Fibroblast of the aortic adventitia (primary cell): ENCODE data around the gene TUBD1. TPM values are rescaled to one million over a fixed set of nuclear protein-coding genes. Genes with fewer than 3 reads are reported as not detected.
"Not testable (repeated sequence)": the region's sequence is repeated elsewhere in the genome, so short reads cannot be mapped to it uniquely, and the experiment has no call there.

Experiments used
- DNase-seq: peaks from one replicate; pipeline ENCODE4 v3.0.0-alpha.2; 2010; ENCODE audit warnings: low read depth
- H3K4me3 ChIP-seq: 2 replicates; pipeline ENCODE4 v1.5.1; 2011; ENCODE audit warnings: low read depth, mild to moderate bottlenecking, control low read depth, low read length, moderate library complexity
- CTCF ChIP-seq: IDR thresholded peaks from 2 replicates; pipeline ENCODE4 v1.5.1; 2011; ENCODE audit warnings: mild to moderate bottlenecking, low read length, control low read depth, inconsistent platforms; ENCODE audit not compliant: insufficient read depth
- total RNA-seq: library from RNA; depleted of rRNA; stranded (reverse); fragments of >200 nt; gene quantifications from 2 replicates; pipeline ENCODE4 v1.2.3, GENCODE V29; 2012; ENCODE audit warnings: low replicate concordance

TUBD1 gene
- total RNA-seq, 1 donor: 6.9 TPM

- TF ChIP-seq CTCF: no peak
- H3K4me3 ChIP-seq: no peak overlapping the region
- DNase-seq: no peak
These were observed 18.4 kb downstream of the TUBD1 start for GRCh38 chr17:59874376-59874775.

- H3K4me3 ChIP-seq, DNase-seq: not testable (repeated sequence)
These were observed 19.3 kb downstream of the TUBD1 start for GRCh38 chr17:59873414-59873813.

GRCh38 chr17:59872351-59872750, 20.4 kb downstream of the TUBD1 start:
- TF ChIP-seq CTCF: no peak
- H3K4me3 ChIP-seq: no peak overlapping the region
- DNase-seq: no peak

- no peak overlapping the region for H3K4me3 ChIP-seq
- no peak for TF ChIP-seq CTCF
- no peak for DNase-seq
These were observed 22.3 kb downstream of the TUBD1 start for GRCh38 chr17:59870482-59870881.

- no peak overlapping the region for H3K4me3 ChIP-seq
- no peak for DNase-seq
- TF ChIP-seq CTCF: no peak
These were observed 22.9 kb downstream of the TUBD1 start for GRCh38 chr17:59869941-59870218.

GRCh38 chr17:59863616-59864015, 29.1 kb downstream of the TUBD1 start:
- peak; percentile 50 for DNase-seq
- no peak for TF ChIP-seq CTCF
- H3K4me3 ChIP-seq: no peak overlapping the region

GRCh38 chr17:59859444-59860025, 33.2 kb downstream of the TUBD1 start:
- H3K4me3 ChIP-seq: no peak overlapping the region
- peak; percentile 65 for TF ChIP-seq CTCF
- DNase-seq: peak; percentile 85
